GM12874 (cell line): Measurements from ENCODE around the gene TIGAR.

ENCODE experiments used
- TF ChIP-seq, protein P1 (sequence below): IDR thresholded peaks from 2 replicates; pipeline ENCODE4 v1.5.1; 2011; ENCODE audit warnings: low read depth, mild to moderate bottlenecking, control low read depth, low read length, moderate library complexity; ENCODE audit not compliant: insufficient read depth

TIGAR gene

DNA sequence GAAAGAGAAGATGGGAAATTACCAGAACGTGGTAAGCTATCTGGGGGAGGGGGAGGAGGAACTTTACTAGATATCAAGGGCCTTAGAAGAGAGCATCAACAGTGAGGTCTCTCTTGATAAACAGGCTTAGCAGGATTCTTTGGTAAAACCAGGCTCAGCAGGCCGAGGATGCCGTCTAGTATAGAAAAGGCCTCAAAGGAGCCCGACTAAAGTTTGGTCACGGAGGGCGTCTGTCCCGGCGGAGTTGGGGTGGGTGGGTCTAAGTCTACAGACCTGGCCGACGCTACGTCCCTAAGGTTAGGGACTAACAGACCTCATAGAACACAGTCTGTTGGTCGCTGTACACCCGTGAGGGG is 538 bp upstream of the TIGAR start:
- TF ChIP-seq, protein P1, sequence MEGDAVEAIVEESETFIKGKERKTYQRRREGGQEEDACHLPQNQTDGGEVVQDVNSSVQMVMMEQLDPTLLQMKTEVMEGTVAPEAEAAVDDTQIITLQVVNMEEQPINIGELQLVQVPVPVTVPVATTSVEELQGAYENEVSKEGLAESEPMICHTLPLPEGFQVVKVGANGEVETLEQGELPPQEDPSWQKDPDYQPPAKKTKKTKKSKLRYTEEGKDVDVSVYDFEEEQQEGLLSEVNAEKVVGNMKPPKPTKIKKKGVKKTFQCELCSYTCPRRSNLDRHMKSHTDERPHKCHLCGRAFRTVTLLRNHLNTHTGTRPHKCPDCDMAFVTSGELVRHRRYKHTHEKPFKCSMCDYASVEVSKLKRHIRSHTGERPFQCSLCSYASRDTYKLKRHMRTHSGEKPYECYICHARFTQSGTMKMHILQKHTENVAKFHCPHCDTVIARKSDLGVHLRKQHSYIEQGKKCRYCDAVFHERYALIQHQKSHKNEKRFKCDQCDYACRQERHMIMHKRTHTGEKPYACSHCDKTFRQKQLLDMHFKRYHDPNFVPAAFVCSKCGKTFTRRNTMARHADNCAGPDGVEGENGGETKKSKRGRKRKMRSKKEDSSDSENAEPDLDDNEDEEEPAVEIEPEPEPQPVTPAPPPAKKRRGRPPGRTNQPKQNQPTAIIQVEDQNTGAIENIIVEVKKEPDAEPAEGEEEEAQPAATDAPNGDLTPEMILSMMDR = no peak

DNA sequence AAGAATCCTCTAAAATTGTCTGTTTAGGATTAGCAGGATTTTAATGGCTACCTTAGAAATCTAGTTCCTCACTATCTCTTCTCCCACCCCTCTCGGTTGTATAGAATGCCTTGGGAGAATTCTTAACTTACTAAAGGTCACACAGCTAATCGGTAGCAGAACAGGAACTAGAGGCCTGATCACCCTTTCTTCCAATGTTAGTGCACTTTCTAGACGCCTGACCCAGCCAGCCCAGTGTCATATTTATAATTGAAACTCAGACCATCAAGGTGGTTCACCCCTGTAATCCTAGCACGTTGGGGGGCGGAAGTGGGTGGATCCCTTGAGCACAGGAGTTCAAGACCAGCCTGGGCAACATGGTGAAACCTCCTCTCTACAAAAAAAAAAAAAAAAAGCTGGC is 1.7 kb downstream of the TIGAR start:
- TF ChIP-seq, protein P1 = no peak

DNA sequence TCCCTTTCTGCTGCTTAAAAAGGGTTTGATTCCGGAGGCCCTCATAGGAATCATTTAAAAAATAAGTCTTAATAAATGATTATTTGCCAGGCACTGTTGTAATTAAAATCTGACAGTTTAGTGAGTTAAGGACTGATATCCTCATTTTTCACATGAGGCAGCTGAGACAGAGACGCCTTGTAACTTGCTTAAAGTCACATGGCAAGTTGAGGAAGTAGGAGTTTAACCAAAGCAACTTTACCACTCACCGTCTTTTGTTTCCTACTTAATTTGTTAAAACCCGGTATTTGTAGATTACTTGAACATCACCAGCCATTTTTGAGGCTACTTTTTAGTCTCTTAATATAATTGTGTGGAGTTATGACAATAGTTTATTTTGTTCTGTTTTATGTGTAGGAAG is 2.4 kb downstream of the TIGAR start:
- TF ChIP-seq, protein P1 = no peak

DNA sequence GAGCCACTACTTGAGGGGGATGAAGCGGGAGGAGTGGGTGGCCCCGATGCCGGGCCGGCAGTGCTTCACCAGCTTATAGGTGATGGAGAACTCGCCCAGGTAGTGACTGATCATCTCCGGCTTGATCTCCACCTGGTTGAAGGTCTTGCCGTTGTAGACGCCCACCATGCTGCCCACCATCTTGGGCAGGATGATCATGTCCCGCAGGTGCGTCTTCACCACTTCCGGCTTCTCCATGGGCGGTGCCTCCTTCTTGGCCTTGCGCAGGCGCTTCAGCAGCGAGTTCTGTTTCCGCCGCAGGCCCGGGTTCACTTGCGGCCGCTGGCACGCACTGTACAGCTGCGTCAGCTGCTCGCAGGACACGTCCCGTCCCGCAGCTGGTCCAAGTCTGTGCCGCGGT is 3.4 kb downstream of the TIGAR start:
- TF ChIP-seq, protein P1 = no peak

DNA sequence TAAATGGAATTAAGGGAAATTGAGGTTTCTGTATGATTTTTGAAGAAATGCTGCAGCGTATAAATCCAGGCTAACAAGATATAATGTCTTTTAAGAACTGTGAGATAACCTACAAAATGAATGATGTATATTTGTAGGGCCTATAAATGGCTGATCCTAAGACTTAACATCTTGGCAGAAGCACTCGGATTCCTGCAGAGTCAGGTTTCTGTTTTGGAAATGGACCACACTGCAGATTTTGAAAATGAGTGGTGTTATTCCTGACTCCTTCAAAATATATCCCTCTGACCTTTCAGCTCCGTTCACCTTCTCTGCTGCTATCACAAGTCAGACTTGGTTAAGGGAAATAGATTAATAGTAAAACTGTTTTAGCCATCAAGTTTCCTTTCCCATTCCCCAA is 5.0 kb downstream of the TIGAR start:
- TF ChIP-seq, protein P1 = no peak

DNA sequence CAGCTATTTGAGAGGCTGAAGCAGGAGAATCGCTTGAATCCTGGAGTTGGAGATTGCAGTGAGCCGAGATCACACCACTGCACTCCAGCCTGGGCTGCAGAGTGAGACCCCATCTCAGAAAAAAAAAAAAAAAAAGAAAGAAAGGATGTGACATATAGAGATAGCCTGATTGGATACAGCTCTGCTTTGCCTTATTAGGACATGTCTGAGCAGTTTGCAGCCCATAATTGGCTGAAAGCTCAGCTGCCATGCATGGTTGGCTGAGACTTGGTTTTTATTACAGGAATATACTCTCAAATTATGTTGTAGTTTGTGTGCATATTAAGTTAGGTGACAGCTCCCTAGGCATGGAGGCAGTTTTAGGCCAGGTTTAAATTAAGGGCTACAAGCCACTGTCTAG is 6.3 kb downstream of the TIGAR start:
- TF ChIP-seq, protein P1 = no peak

DNA sequence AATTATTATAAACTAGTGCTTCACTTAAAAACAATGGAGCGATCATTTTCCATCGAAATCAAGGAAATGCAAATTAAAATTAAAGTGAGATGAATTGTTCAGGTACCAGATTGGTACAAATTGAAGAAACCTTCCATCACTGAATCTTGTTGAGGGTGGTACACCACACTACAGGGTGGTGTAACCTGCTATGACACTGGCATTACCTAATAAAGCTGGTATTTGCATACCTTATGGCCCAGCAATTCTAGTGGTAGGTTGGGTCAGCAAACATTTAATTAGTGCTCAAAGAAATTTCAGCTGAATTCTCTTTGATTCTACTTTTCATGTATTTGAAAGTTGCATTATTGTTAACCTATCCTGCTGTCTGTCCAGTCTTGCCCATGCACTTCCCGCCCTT is 9.2 kb downstream of the TIGAR start:
- TF ChIP-seq, protein P1 = no peak

DNA sequence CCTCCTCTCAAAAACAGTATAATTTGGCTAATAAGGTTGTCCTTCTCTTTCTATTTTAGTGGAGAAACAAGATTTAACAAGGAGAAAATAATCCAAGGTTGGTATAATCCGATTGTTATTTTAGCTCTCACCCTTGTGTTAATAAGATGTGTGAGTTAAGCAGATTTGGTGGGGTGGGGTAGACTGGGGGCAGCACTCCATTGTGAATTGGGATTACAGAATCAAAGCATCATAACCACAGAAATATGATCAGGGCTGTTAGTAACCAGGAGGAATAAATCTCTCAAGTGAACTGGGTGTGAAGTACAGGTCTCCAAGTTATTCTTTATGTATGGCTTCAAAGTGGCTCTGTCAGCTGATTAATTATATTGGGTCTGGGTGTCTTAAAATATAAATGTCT is 10.2 kb downstream of the TIGAR start:
- TF ChIP-seq, protein P1 = no peak
